Cardiac fibroblast (primary cell): ENCODE measurements around the gene USH1C.
A peak's percentile ranks its signal among the peaks of the same experiment; 100 is the strongest.

ENCODE experiments used
- DNase-seq, 2 donors: peaks; one replicate each; pipeline versions ENCODE4 v3.0.0 to v3.0.0-alpha.2; 2010; ENCODE audit warnings: low read depth in 2 of 2
- H3K4me3 ChIP-seq, 2 donors: replicated peaks in 1 of 2; 1 replicate in 1 of 2; 2 replicates in 1 of 2; pipeline ENCODE4 v1.5.1; 2011; ENCODE audit warnings: low read depth in 2 of 2, low read length in 2 of 2, mild to moderate bottlenecking in 2 of 2, moderate library complexity in 1 of 2
- CTCF ChIP-seq: IDR thresholded peaks from one replicate; pipeline ENCODE4 v1.5.1; 2011; ENCODE audit warnings: low read depth, mild to moderate bottlenecking, low read length, inconsistent platforms

The USH1C gene

GRCh38 chr11:17528906-17529843, 15.0 kb downstream of the USH1C start:
- TF ChIP-seq CTCF, result no peak
- no peak overlapping the region for H3K4me3 ChIP-seq
- DNase-seq, result peak in 1 of 2 donors; percentile 14

- DNase-seq, result peak; percentile 50 to 59
- TF ChIP-seq CTCF, result peak; percentile 83
- no peak overlapping the region for H3K4me3 ChIP-seq
These were observed 16.0 kb downstream of the USH1C start for GRCh38 chr11:17528181-17528691.

- no peak for DNase-seq
These were observed 16.6 kb downstream of the USH1C start for GRCh38 chr11:17527628-17527995.

GRCh38 chr11:17526931-17527627, 17.1 kb downstream of the USH1C start:
- no peak for DNase-seq
- no peak overlapping the region for H3K4me3 ChIP-seq
- no peak for TF ChIP-seq CTCF

More at GRCh38 chr11:17527628-17527995, 16.6 kb downstream of the USH1C start:
- H3K4me3 ChIP-seq, result no peak overlapping the region
- TF ChIP-seq CTCF, result no peak

GRCh38 chr11:17526326-17526725, 17.9 kb downstream of the USH1C start:
- no peak overlapping the region for H3K4me3 ChIP-seq
- TF ChIP-seq CTCF, result no peak
- peak in 1 of 2 donors; percentile 62 for DNase-seq

- TF ChIP-seq CTCF, result no peak
- no peak for DNase-seq
- no peak overlapping the region for H3K4me3 ChIP-seq
These were observed 18.6 kb downstream of the USH1C start for GRCh38 chr11:17525570-17525969.
